H1 (cell line): ENCODE data around the gene ZNF611. TPM values are rescaled to one million over a fixed set of nuclear protein-coding genes. Genes with fewer than 3 reads are reported as not detected.

Experiments
- CTCF ChIA-PET: fragments of 300-600 bp; sonication (Branson Sonifier 250); formaldehyde crosslinking; loops from one replicate; lab custom pipeline; 2021; ENCODE audit not compliant: partially characterized antibody; lab: Charles Lee
- POLR2A ChIA-PET: fragments of 300-600 bp; sonication (Branson Sonifier 250); formaldehyde crosslinking; loops from one replicate; lab custom pipeline; 2021; ENCODE audit warnings: inconsistent platforms; ENCODE audit not compliant: partially characterized antibody; lab: Charles Lee
- DNase-seq, 2 experiments: peaks; one replicate each; pipeline versions ENCODE4 v3.0.0 to v3.0.0-alpha.2; 2010 to 2022; ENCODE audit warnings: low spot score in 2 of 2, low read depth in 1 of 2, mixed read lengths in 1 of 2
- FAIRE-seq: peaks from 2 replicates; lab custom pipeline; 2011; peaks lifted over from hg19 to GRCh38; lab: Jason Lieb, UNC
- H2AFZ ChIP-seq: 2 replicates; pipeline ENCODE4 v1.8.1; 2012; ENCODE audit warnings: low read length, inconsistent platforms
- H2AK5ac ChIP-seq: 2 replicates; pipeline ENCODE4 v1.6.1; 2013; ENCODE audit warnings: low read depth, low read length
- H2BK120ac ChIP-seq: replicated peaks from 2 replicates; pipeline ENCODE3; 2013; ENCODE audit warnings: low read depth, low read length, inconsistent platforms
- H2BK12ac ChIP-seq: 2 replicates; pipeline ENCODE4 v1.6.1; 2013; ENCODE audit warnings: low read depth, low read length
- H2BK15ac ChIP-seq: 2 replicates; pipeline ENCODE4 v1.6.1; 2013; ENCODE audit warnings: low read length
- H2BK20ac ChIP-seq: 2 replicates; pipeline ENCODE4 v1.6.1; 2013; ENCODE audit warnings: low read length
- H2BK5ac ChIP-seq: 2 replicates; pipeline ENCODE4 v1.6.1; 2013; ENCODE audit warnings: low read depth, low read length
- H3K14ac ChIP-seq: 2 replicates; pipeline ENCODE4 v1.6.1; 2013; ENCODE audit warnings: inconsistent platforms; ENCODE audit not compliant: insufficient read length
- H3K18ac ChIP-seq: 2 replicates; pipeline ENCODE4 v1.6.1; 2013; ENCODE audit warnings: low read length; ENCODE audit errors: extremely low read depth
- H3K23ac ChIP-seq: 2 replicates; pipeline ENCODE4 v1.6.1; 2013; ENCODE audit warnings: inconsistent platforms; ENCODE audit not compliant: insufficient read length
- H3K23me2 ChIP-seq: 2 replicates; pipeline ENCODE4 v1.6.1; 2013; ENCODE audit warnings: low read depth, low read length
- H3K27ac ChIP-seq: 2 replicates; pipeline ENCODE4 v1.6.1; 2011; ENCODE audit warnings: low read depth, low read length, inconsistent platforms
- H3K27me3 ChIP-seq, 4 experiments: replicated peaks in 1 of 4; 1 replicate in 1 of 4; 2 replicates in 3 of 4; pipeline versions ENCODE4 v1.6.1 to v1.8.1; 2011 to 2013; ENCODE audit warnings: low read length in 3 of 4, mild to moderate bottlenecking in 3 of 4, inconsistent platforms in 2 of 4, mixed read lengths in 2 of 4, moderate library complexity in 1 of 4; ENCODE audit not compliant: control insufficient read depth in 3 of 4, insufficient read depth in 3 of 4; ENCODE audit errors: extremely low read depth in 1 of 4
- H3K36me3 ChIP-seq, 4 experiments: 2 replicates each; pipeline versions ENCODE4 v1.6.1 to v1.8.1; 2011 to 2013; ENCODE audit warnings: mild to moderate bottlenecking in 4 of 4, low read length in 3 of 4, moderate library complexity in 2 of 4, control low read depth in 1 of 4, inconsistent platforms in 1 of 4; ENCODE audit not compliant: insufficient read depth in 4 of 4, control insufficient read depth in 2 of 4
- H3K4ac ChIP-seq: replicated peaks from 2 replicates; pipeline ENCODE3; 2013; ENCODE audit warnings: low read length, low read depth, mixed read lengths, inconsistent platforms; ENCODE audit not compliant: insufficient read length
- H3K4me1 ChIP-seq, 4 experiments: replicated peaks in 1 of 4; 1 replicate in 1 of 4; 2 replicates in 3 of 4; pipeline versions ENCODE4 v1.6.1 to v1.8.1; 2011 to 2013; ENCODE audit warnings: low read length in 3 of 4, inconsistent platforms in 2 of 4, mixed read lengths in 1 of 4; ENCODE audit not compliant: insufficient read depth in 4 of 4, control insufficient read depth in 3 of 4
- H3K4me2 ChIP-seq, 2 experiments: 2 replicates each; pipeline versions ENCODE4 v1.6.1 to v1.8.1; 2011 to 2013; ENCODE audit warnings: low read depth in 2 of 2, low read length in 2 of 2, control low read depth in 1 of 2, inconsistent platforms in 1 of 2, mild to moderate bottlenecking in 1 of 2; ENCODE audit not compliant: insufficient read depth in 1 of 2
- H3K4me3 ChIP-seq, 4 experiments: fragments of 200-600, 300-600 bp in 1 of 4; sonication (generic), shearing (Covaris generic), sonication (Bioruptor Twin) in 1 of 4; 2 replicates each; pipeline versions ENCODE4 v1.5.1 to v1.8.1; 2011 to 2016; ENCODE audit warnings: low read length in 4 of 4, low read depth in 3 of 4, control low read depth in 2 of 4, inconsistent platforms in 2 of 4, mild to moderate bottlenecking in 2 of 4, mixed read lengths in 1 of 4, moderate library complexity in 1 of 4; ENCODE audit not compliant: insufficient read depth in 2 of 4; ENCODE audit errors: extremely low read depth in 1 of 4
- H3K56ac ChIP-seq: replicated peaks from 2 replicates; pipeline ENCODE3; 2013; ENCODE audit warnings: low read depth, mild to moderate bottlenecking, mixed read lengths, low read length, inconsistent platforms; ENCODE audit not compliant: insufficient read length
- H3K79me1 ChIP-seq: 2 replicates; pipeline ENCODE4 v1.6.1; 2013; ENCODE audit warnings: low read depth, low read length, control low read depth
- H3K79me2 ChIP-seq, 2 experiments: 2 replicates each; pipeline versions ENCODE4 v1.6.1 to v1.8.1; 2012 to 2013; ENCODE audit warnings: low read length in 2 of 2, mild to moderate bottlenecking in 2 of 2, inconsistent platforms in 1 of 2; ENCODE audit not compliant: insufficient read depth in 2 of 2, control insufficient read depth in 1 of 2
- H3K9ac ChIP-seq, 4 experiments: replicated peaks in 1 of 4; 1 replicate in 1 of 4; 2 replicates in 3 of 4; pipeline versions ENCODE4 v1.6.1 to v1.8.1; 2011 to 2013; ENCODE audit warnings: low read depth in 3 of 4, low read length in 3 of 4, control low read depth in 2 of 4, mild to moderate bottlenecking in 2 of 4, moderate library complexity in 2 of 4, inconsistent platforms in 1 of 4; ENCODE audit errors: extremely low read depth in 1 of 4
- H3K9me3 ChIP-seq, 2 experiments: 2 replicates each; pipeline versions ENCODE4 v1.6.1 to v1.8.1; 2012 to 2013; ENCODE audit warnings: mild to moderate bottlenecking in 2 of 2, moderate library complexity in 2 of 2, control low read depth in 1 of 2, inconsistent platforms in 1 of 2, low read depth in 1 of 2, low read length in 1 of 2, mixed read lengths in 1 of 2; ENCODE audit not compliant: insufficient read depth in 2 of 2
- H4K20me1 ChIP-seq, 2 experiments: replicated peaks in 1 of 2; 2 replicates each; pipeline versions ENCODE3 to v1.8.1; 2011 to 2013; ENCODE audit warnings: inconsistent platforms in 2 of 2, low read length in 2 of 2, mild to moderate bottlenecking in 1 of 2; ENCODE audit not compliant: insufficient read depth in 2 of 2, control insufficient read depth in 1 of 2
- H4K5ac ChIP-seq: 2 replicates; pipeline ENCODE4 v1.6.1; 2013; ENCODE audit warnings: low read length, low read depth, mixed read lengths, inconsistent platforms; ENCODE audit not compliant: insufficient read length
- H4K8ac ChIP-seq: 2 replicates; pipeline ENCODE4 v1.8.0; 2013; ENCODE audit warnings: mild to moderate bottlenecking, moderate library complexity, low read length, inconsistent platforms; ENCODE audit not compliant: insufficient read depth; ENCODE audit errors: extremely low read depth
- H4K91ac ChIP-seq: replicated peaks from 2 replicates; pipeline ENCODE3; 2013; ENCODE audit warnings: low read length, mixed read lengths, inconsistent platforms; ENCODE audit not compliant: insufficient read length
- BACH1 ChIP-seq: IDR thresholded peaks from 2 replicates; pipeline ENCODE4 v1.6.1; 2012; ENCODE audit warnings: low read length, improper control_type of control experiment
- FOSL1 ChIP-seq: IDR thresholded peaks from 2 replicates; pipeline ENCODE4 v1.6.1; 2011; ENCODE audit warnings: mild to moderate bottlenecking, low read depth, low read length, moderate library complexity; ENCODE audit not compliant: insufficient read depth
- HDAC6 ChIP-seq: IDR thresholded peaks from one replicate; pipeline ENCODE4 v1.7.1; 2012; ENCODE audit warnings: low read depth, mild to moderate bottlenecking, inconsistent platforms, low read length, moderate library complexity
- MAFK ChIP-seq: IDR thresholded peaks from 2 replicates; pipeline ENCODE4 v1.6.1; 2012; ENCODE audit warnings: low read depth, mild to moderate bottlenecking, improper control_type of control experiment, low read length
- RFX5 ChIP-seq: IDR thresholded peaks from 2 replicates; pipeline ENCODE4 v1.6.1; 2011; ENCODE audit warnings: low read depth, low read length, improper control_type of control experiment, borderline replicate concordance
- SAP30 ChIP-seq: fragments of 300-600 bp; sonication (generic); IDR thresholded peaks from 2 replicates; pipeline ENCODE4 v1.7.1; 2012; ENCODE audit warnings: low read length, moderate library complexity, mild to moderate bottlenecking, inconsistent platforms; ENCODE audit not compliant: insufficient read depth, insufficient replicate concordance
- SP4 ChIP-seq: IDR thresholded peaks from 2 replicates; pipeline ENCODE4 v1.6.1; 2012; ENCODE audit warnings: low read length, inconsistent platforms
- TBP ChIP-seq: IDR thresholded peaks from 2 replicates; pipeline ENCODE4 v1.6.1; 2011; ENCODE audit warnings: low read depth, low read length, improper control_type of control experiment
- YY1 ChIP-seq: IDR thresholded peaks from 2 replicates; pipeline ENCODE4 v1.6.1; 2011; ENCODE audit warnings: low read depth, mild to moderate bottlenecking, low read length
- ZNF274 ChIP-seq: IDR thresholded peaks from 2 replicates; pipeline ENCODE4 v1.7.0; 2012; ENCODE audit warnings: low read length, borderline replicate concordance; ENCODE audit errors: extremely low read depth
- WGBS, 2 experiments: shearing (Covaris generic) in 1 of 2; methylation state at CpG; one replicate each; pipeline versions ENCODE4 v1.1.6 to v1.1.7; 2013 to 2015; ENCODE audit warnings: low lambda C conversion rate in 2 of 2, mixed read lengths in 2 of 2, inconsistent platforms in 1 of 2, low coverage in 1 of 2, missing lambda C conversion rate in 1 of 2; ENCODE audit not compliant: insufficient replicate concordance in 2 of 2, insufficient coverage in 1 of 2, insufficient read length in 1 of 2; ENCODE audit errors: extremely low coverage in 1 of 2, missing lambda C conversion rate in 1 of 2; 5-methylcytosine and 5-hydroxymethylcytosine counted together
- polyA plus RNA-seq, 7 experiments: library from polyadenylated mRNA; depleted of rRNA in 3 of 7; stranded (reverse) in 5 of 7; unstranded in 2 of 7; fragments of >200 nt in 5 of 7; fragments of 200-250 nt in 2 of 7; gene quantifications; 1 replicate in 5 of 7; 2 replicates in 1 of 7; 4 replicates in 1 of 7; pipeline versions ENCODE4 v1.2.1 to v1.2.3, GENCODE V29; 2011 to 2013; ENCODE audit warnings: missing spikeins in 2 of 7, mixed read lengths in 2 of 7
- total RNA-seq: library from RNA; stranded (reverse); fragmentation: NEBNext Ultra II Directional; extraction: Animal tissue kit (Norgen Biotek cat#: 25700); gene quantifications from 2 replicates; pipeline ENCODE4 v1.2.1, GENCODE V29; 2021

The ZNF611 gene
- total and polyA plus RNA-seq, 2 of the 8 experiments (the other 6 are each of a cell fraction or from before 2014, with no cell fraction given): 1.9 to 19.0 TPM

- Histone ChIP-seq H4K8ac (no peak overlapping the region), H4K20me1 (no peaks in the 10 kb centered on the region), H3K4me1 (no peaks in the 10 kb centered on the region; a peak in 2 of 7 replicates), H3K4me2 (no peak overlapping the region), H3K23me2 (peaks cover 12% of the 10 kb centered on the region), H2BK12ac (no peak overlapping the region), H3K23ac (no peak overlapping the region), H3K36me3 (no peaks in the 10 kb centered on the region), H3K18ac (no peak overlapping the region)
- POLR2A ChIA-PET: no interaction called here
- CTCF ChIA-PET: no interaction called here
- no peak for TF ChIP-seq FOSL1
- no peak for TF ChIP-seq ZNF274
- TF ChIP-seq TBP: no peak
- TF ChIP-seq YY1: no peak
- no peak for TF ChIP-seq HDAC6
- TF ChIP-seq RFX5: no peak
- no peak for TF ChIP-seq SAP30
- no peak for TF ChIP-seq MAFK
- TF ChIP-seq SP4: no peak
- no peak for TF ChIP-seq BACH1
- TF ChIP-seq, all 59 proteins: peak for 0
- no peaks in the 10 kb centered on the region for H3K79me1 ChIP-seq
- 82% methylated on average over 3 of the region's 3 CpGs; no CpG with 5 or more reads in 1 of the 2 experiments for WGBS, 2 experiments
- no peak overlapping the region for H4K91ac ChIP-seq
- no peaks in the 10 kb centered on the region; a peak in 1 of 4 replicates for H3K79me2 ChIP-seq
- H3K56ac ChIP-seq: no peak overlapping the region
- no peak overlapping the region for H2BK15ac ChIP-seq
- FAIRE-seq: no peak
- peaks cover 0 to 6% (median 1%) of the 10 kb centered on the region in 4 experiments; a peak in 3 of 7 replicates for H3K27me3 ChIP-seq
- no peak overlapping the region for H3K9ac ChIP-seq
- H2BK20ac ChIP-seq: no peak overlapping the region
- H4K5ac ChIP-seq: no peak overlapping the region
- H2BK120ac ChIP-seq: no peak overlapping the region
- no peak for DNase-seq
- no peak overlapping the region for H2AFZ ChIP-seq
- H3K9me3 ChIP-seq: no peaks in the 10 kb centered on the region
- no peak overlapping the region for H3K4me3 ChIP-seq
- H3K4ac ChIP-seq: no peak overlapping the region
- H3K27ac ChIP-seq: no peak overlapping the region
- H2BK5ac ChIP-seq: no peak overlapping the region
- no peak overlapping the region for H3K14ac ChIP-seq
- H2AK5ac ChIP-seq: no peak overlapping the region
Observed at GRCh38 chr19:52687684-52688083, 47.2 kb downstream of the ZNF611 start.
